Left lung (tissue), 10 donors: Measurements from ENCODE around the gene RFLNA. TPM values are rescaled to one million over a fixed set of nuclear protein-coding genes. Genes with fewer than 3 reads are reported as not detected.

ENCODE experiments used
- ATAC-seq: fragments of 200-7000 bp; cut with Tn5 transposase; one replicate; pipeline ENCODE4 v1.9.1; 2020; ENCODE audit warnings: moderate library complexity
- DNase-seq, 4 donors: peaks; one replicate each; pipeline ENCODE4 v3.0.0-alpha.2; 2013 to 2020
- H3K27ac ChIP-seq, 2 donors: fragments of 200-600 bp; sonication (generic) in 1 of 2; one replicate each; pipeline versions ENCODE4 v1.5.0 to v1.8.0; 2020 to 2021
- H3K27me3 ChIP-seq, 2 donors: fragments of 200-600 bp; sonication (generic) in 1 of 2; one replicate each; pipeline versions ENCODE4 v1.5.0 to v1.8.0; 2020 to 2021
- H3K36me3 ChIP-seq, 2 donors: fragments of 200-600 bp; sonication (generic) in 1 of 2; one replicate each; pipeline versions ENCODE4 v1.5.0 to v1.8.0; 2020 to 2021
- H3K4me1 ChIP-seq, 2 donors: fragments of 200-600 bp; one replicate each; pipeline ENCODE4 v1.8.0; 2021
- H3K4me3 ChIP-seq, 2 donors: fragments of 200-600 bp; sonication (generic) in 1 of 2; one replicate each; pipeline versions ENCODE4 v1.5.0 to v1.8.0; 2020 to 2021; ENCODE audit warnings: mild to moderate bottlenecking in 1 of 2
- H3K9me3 ChIP-seq, 2 donors: fragments of 200-600 bp; sonication (generic) in 1 of 2; one replicate each; pipeline versions ENCODE4 v1.5.0 to v1.8.0; 2020 to 2021
- CTCF ChIP-seq, 2 donors: fragments of 200-600 bp; sonication (generic) in 1 of 2; IDR thresholded peaks; one replicate each; pipeline versions ENCODE4 v1.5.0 to v1.8.0; 2021; ENCODE audit warnings: antibody characterized with exemption in 2 of 2
- intact Hi-C, 2 donors: fragments of 100-400 bp; cut with DNase I; formaldehyde crosslinking; loops; one replicate each; pipeline versions ENCODE4 v1.11.2 to v1.14.2; 2022
- polyA plus RNA-seq, 6 donors: library from polyadenylated mRNA; unstranded; fragments of 120-200 nt; gene quantifications; one replicate each; pipeline ENCODE4 v1.2.1, GENCODE V29; 2013; ENCODE audit not compliant: insufficient read length in 6 of 6
- total RNA-seq, 2 donors: library from RNA; stranded (reverse); fragmentation: NEBNext Ultra II Directional; extraction: Animal tissue kit (Norgen Biotek cat#: 25700); gene quantifications; one replicate each; pipeline ENCODE4 v1.2.1, GENCODE V29; 2021
- donor health status: DM: no; HTN: yes; CAD: no.
- donor health status: DM: no; HTN: no; CAD: no.

Gene RFLNA
- total and polyA plus RNA-seq, 8 donors = 1.4 to 4.7 (median 3.0) TPM

- H3K27ac ChIP-seq = no peak overlapping the region
- no peaks in the 10 kb centered on the region for H3K9me3 ChIP-seq
- H3K36me3 ChIP-seq = no peaks in the 10 kb centered on the region
- TF ChIP-seq CTCF (IDR thresholded peaks at IDR 0.05) = no peak
- no peaks in the 10 kb centered on the region for H3K4me1 ChIP-seq
- intact Hi-C loops = no loop called here
- H3K4me3 ChIP-seq = no peak overlapping the region
- ATAC-seq = no peak
- peaks cover 4 to 54% of the 10 kb centered on the region in 2 donors for H3K27me3 ChIP-seq
- DNase-seq = no peak
Observed at GRCh38 chr12:124277394-124278241, 17.3 kb upstream of the RFLNA start.

- DNase-seq = no peak
- no peak overlapping the region for H3K27ac ChIP-seq
- intact Hi-C loops = no loop called here
- H3K9me3 ChIP-seq = no peaks in the 10 kb centered on the region
- H3K4me3 ChIP-seq = no peak overlapping the region
- no peaks in the 10 kb centered on the region for H3K36me3 ChIP-seq
- H3K4me1 ChIP-seq = no peaks in the 10 kb centered on the region
- TF ChIP-seq CTCF (IDR thresholded peaks at IDR 0.05) = no peak
- no peak for ATAC-seq
- peaks cover 4 to 62% of the 10 kb centered on the region in 2 donors for H3K27me3 ChIP-seq
Observed at GRCh38 chr12:124278389-124279101, 16.3 kb upstream of the RFLNA start.

GRCh38 chr12:124279315-124279714 lies 15.6 kb upstream of the RFLNA start:
- peaks cover 4 to 62% of the 10 kb centered on the region in 2 donors for H3K27me3 ChIP-seq
- TF ChIP-seq CTCF (IDR thresholded peaks at IDR 0.05) = no peak
- no peak overlapping the region for H3K27ac ChIP-seq
- intact Hi-C loops = no loop called here
- no peak for ATAC-seq
- no peak for DNase-seq
- no peaks in the 10 kb centered on the region for H3K4me1 ChIP-seq
- H3K9me3 ChIP-seq = peaks cover 0 to under 1% of the 10 kb centered on the region in 2 donors
- no peaks in the 10 kb centered on the region for H3K36me3 ChIP-seq
- H3K4me3 ChIP-seq = no peak overlapping the region

GRCh38 chr12:124279846-124280360 lies 15.0 kb upstream of the RFLNA start:
- TF ChIP-seq CTCF (IDR thresholded peaks at IDR 0.05) = no peak
- no peaks in the 10 kb centered on the region for H3K4me1 ChIP-seq
- ATAC-seq (peak; percentile 21), DNase-seq (peak in 1 of 4 donors; percentile 53)
- no peaks in the 10 kb centered on the region for H3K36me3 ChIP-seq
- H3K27ac ChIP-seq = no peak overlapping the region
- intact Hi-C loops = no loop called here
- H3K4me3 ChIP-seq = no peak overlapping the region
- peaks cover 4 to 62% of the 10 kb centered on the region in 2 donors for H3K27me3 ChIP-seq
- H3K9me3 ChIP-seq = peaks cover 0 to 6% of the 10 kb centered on the region in 2 donors

- no peak overlapping the region for H3K4me3 ChIP-seq
- no peak overlapping the region for H3K27ac ChIP-seq
- H3K27me3 ChIP-seq = peaks cover 4 to 58% of the 10 kb centered on the region in 2 donors
- intact Hi-C loops = no loop called here
- peaks cover 0 to 9% of the 10 kb centered on the region in 2 donors for H3K9me3 ChIP-seq
- TF ChIP-seq CTCF (IDR thresholded peaks at IDR 0.05) = no peak
- H3K36me3 ChIP-seq = no peaks in the 10 kb centered on the region
- DNase-seq (no peak), ATAC-seq (no peak)
- H3K4me1 ChIP-seq = no peaks in the 10 kb centered on the region
Observed at GRCh38 chr12:124281309-124281708, 13.6 kb upstream of the RFLNA start.
